Measurements from ENCODE around the gene RBM11. TPM values are rescaled to one million over a fixed set of nuclear protein-coding genes. Genes with fewer than 3 reads are reported as not detected.

The RBM11 gene
- polyA plus RNA-seq, 1 donor from 2014 or later, result 2.9 TPM

DNA sequence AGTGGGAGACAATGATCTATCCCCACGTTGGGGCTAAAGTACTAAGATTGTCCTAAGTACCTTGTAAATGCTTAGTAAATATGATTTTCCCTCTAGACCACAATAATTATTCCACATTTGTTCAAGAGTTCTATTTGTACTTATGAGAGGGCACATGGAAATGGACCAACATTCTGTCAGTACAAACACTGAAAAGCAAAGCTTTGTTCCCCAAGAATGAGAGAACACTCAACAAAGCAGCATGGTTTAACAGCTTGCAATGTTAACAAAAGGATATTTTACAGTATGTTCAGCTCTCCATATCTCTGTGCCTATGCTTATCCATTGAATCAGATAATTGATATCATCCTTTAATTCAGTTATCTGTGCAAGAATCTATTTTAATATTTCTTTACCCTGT lies 35.4 kb downstream of the RBM11 start:
- Mint-ChIP-seq H3K27me3 (peaks cover 5% of the 10 kb centered on the region), H3K4me1 (peaks cover 0 to 5% (median 4%) of the 10 kb centered on the region in 3 donors), H3K27ac (no peak overlapping the region), H3K9me3 (peaks cover 0 to 7% (median 3%) of the 10 kb centered on the region in 3 donors), H3K36me3 (peaks cover 4% of the 10 kb centered on the region), H3K4me3 (no peak overlapping the region)

DNA sequence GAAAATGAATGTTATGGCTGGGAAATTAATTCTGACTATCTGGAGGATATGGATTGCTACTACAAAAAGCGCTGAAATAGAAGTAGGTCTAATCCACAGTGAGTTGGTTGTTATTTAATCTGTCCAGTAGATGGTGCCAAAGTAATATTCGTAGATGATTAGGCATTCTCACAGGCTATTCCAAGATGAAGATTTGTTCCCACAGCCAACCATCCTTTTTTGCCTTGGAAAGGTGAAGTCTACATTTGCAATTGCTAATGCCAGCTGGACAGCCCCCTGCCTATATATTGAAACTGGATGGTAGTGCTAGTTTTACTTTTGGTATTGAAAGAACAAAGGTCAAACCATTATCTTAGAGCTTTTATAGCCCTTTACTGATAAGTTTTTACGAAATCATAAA lies 43.8 kb downstream of the RBM11 start:
- Mint-ChIP-seq H3K36me3 (no peaks in the 10 kb centered on the region), H3K9me3 (no peaks in the 10 kb centered on the region), H3K4me1 (no peaks in the 10 kb centered on the region), H3K4me3 (no peak overlapping the region), H3K27ac (no peak overlapping the region), H3K27me3 (no peaks in the 10 kb centered on the region)

- Mint-ChIP-seq H3K4me3 (no peak overlapping the region), H3K27me3 (no peaks in the 10 kb centered on the region), H3K27ac (no peak overlapping the region), H3K4me1 (no peaks in the 10 kb centered on the region), H3K36me3 (no peaks in the 10 kb centered on the region), H3K9me3 (no peaks in the 10 kb centered on the region)
Observed at GRCh38 chr21:14260174-14260764, 44.3 kb downstream of the RBM11 start.

GRCh38 chr21:14262039-14262438 lies 46.1 kb downstream of the RBM11 start:
- Mint-ChIP-seq H3K4me1 (no peaks in the 10 kb centered on the region), H3K27me3 (no peaks in the 10 kb centered on the region), H3K27ac (no peak overlapping the region), H3K4me3 (no peak overlapping the region), H3K9me3 (no peaks in the 10 kb centered on the region), H3K36me3 (no peaks in the 10 kb centered on the region)

GRCh38 chr21:14263879-14264278 lies 47.9 kb downstream of the RBM11 start:
- H3K27me3 Mint-ChIP-seq, result peaks cover 2% of the 10 kb centered on the region
- H3K36me3 Mint-ChIP-seq, result no peaks in the 10 kb centered on the region
- H3K4me3 Mint-ChIP-seq, result no peak overlapping the region
- no peaks in the 10 kb centered on the region for H3K4me1 Mint-ChIP-seq
- no peaks in the 10 kb centered on the region for H3K9me3 Mint-ChIP-seq
- no peak overlapping the region for H3K27ac Mint-ChIP-seq

DNA sequence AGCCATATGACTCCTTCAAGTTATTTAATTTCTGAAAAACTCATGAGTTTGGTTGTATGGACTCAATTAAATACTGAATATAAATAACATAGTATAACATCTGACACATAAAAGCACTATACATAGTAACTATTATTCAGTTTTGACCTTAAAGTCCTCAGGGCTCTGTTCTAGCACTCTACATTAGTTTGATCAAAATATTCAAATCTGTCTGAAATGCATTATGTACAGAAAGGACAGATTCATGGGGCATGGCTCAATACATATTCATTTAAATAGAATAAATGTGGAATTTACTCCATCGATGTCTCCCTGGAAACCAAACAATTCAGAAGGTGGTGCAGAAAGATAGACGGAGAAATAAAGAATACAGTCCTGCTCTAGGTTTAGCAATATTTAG lies 49.1 kb downstream of the RBM11 start:
- H3K9me3 Mint-ChIP-seq, result no peaks in the 10 kb centered on the region
- H3K27me3 Mint-ChIP-seq, result peaks cover 2% of the 10 kb centered on the region
- no peak overlapping the region for H3K4me3 Mint-ChIP-seq
- H3K27ac Mint-ChIP-seq, result no peak overlapping the region
- H3K4me1 Mint-ChIP-seq, result no peaks in the 10 kb centered on the region
- peaks cover 2% of the 10 kb centered on the region for H3K36me3 Mint-ChIP-seq

GRCh38 chr21:14267076-14267475 lies 51.1 kb downstream of the RBM11 start:
- H3K36me3 Mint-ChIP-seq, result peaks cover 2% of the 10 kb centered on the region
- peaks cover 2% of the 10 kb centered on the region for H3K27me3 Mint-ChIP-seq
- no peak overlapping the region for H3K4me3 Mint-ChIP-seq
- H3K4me1 Mint-ChIP-seq, result no peaks in the 10 kb centered on the region
- no peaks in the 10 kb centered on the region for H3K9me3 Mint-ChIP-seq
- H3K27ac Mint-ChIP-seq, result no peak overlapping the region

- Mint-ChIP-seq H3K4me3 (no peak overlapping the region), H3K9me3 (no peaks in the 10 kb centered on the region), H3K27me3 (peaks cover 10% of the 10 kb centered on the region)
Observed at GRCh38 chr21:14270631-14271030, 54.7 kb downstream of the RBM11 start.

DNA sequence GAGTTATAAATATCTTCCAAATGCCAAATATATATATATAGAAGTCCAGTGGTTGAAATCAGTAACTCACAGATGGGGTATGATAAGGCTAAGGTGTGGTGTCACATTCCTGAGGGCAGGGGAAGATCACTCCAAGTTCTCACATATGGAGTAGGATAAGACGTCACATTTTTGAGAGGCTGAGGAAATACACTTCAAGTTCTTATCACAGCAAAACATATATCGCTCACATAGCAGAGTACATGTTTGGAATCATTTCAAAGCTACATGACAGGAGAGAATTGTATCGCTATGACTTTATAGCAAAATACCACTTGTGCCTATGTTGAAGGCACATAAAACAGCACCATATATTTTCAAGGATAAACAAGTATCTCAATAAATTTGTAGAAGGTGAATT lies 55.1 kb downstream of the RBM11 start:
- Mint-ChIP-seq H3K27ac (no peak overlapping the region), H3K36me3 (peaks cover 2% of the 10 kb centered on the region), H3K27me3 (peaks cover 10% of the 10 kb centered on the region), H3K4me1 (no peaks in the 10 kb centered on the region), H3K4me3 (no peak overlapping the region), H3K9me3 (no peaks in the 10 kb centered on the region)

More at GRCh38 chr21:14270631-14271030, 54.7 kb downstream of the RBM11 start:
- peaks cover 2% of the 10 kb centered on the region for H3K36me3 Mint-ChIP-seq
- H3K27ac Mint-ChIP-seq, result no peak overlapping the region
- no peaks in the 10 kb centered on the region for H3K4me1 Mint-ChIP-seq

DNA sequence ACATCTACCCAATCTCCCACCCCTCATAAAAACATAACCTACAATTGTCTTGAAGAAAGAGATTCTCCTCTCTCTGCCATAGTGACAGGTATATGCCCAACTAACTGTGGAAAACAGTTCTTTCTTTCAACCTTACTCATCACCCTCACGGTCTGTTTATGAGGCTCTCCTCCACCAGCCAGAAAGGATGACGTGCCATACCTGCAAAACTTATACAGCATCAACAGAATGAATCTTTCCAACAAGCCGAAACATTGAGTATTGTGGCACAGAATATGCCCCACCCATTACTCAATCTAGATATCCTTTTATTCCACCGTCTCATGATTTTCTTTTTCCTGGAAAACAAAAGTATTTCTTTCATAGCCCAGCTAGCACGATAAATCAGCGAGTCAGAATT lies 55.7 kb downstream of the RBM11 start:
- H3K27me3 Mint-ChIP-seq, result peaks cover 10% of the 10 kb centered on the region
- no peaks in the 10 kb centered on the region for H3K4me1 Mint-ChIP-seq
- no peak overlapping the region for H3K4me3 Mint-ChIP-seq
- no peak overlapping the region for H3K27ac Mint-ChIP-seq
- no peaks in the 10 kb centered on the region for H3K9me3 Mint-ChIP-seq
- H3K36me3 Mint-ChIP-seq, result peaks cover 2% of the 10 kb centered on the region

- H3K27me3 Mint-ChIP-seq, result peaks cover 12% of the 10 kb centered on the region
- no peak overlapping the region for H3K4me3 Mint-ChIP-seq
- no peaks in the 10 kb centered on the region for H3K4me1 Mint-ChIP-seq
- H3K27ac Mint-ChIP-seq, result no peak overlapping the region
- H3K36me3 Mint-ChIP-seq, result peaks cover 2% of the 10 kb centered on the region
- no peaks in the 10 kb centered on the region for H3K9me3 Mint-ChIP-seq
Observed at GRCh38 chr21:14273736-14274538, 58.0 kb downstream of the RBM11 start.

DNA sequence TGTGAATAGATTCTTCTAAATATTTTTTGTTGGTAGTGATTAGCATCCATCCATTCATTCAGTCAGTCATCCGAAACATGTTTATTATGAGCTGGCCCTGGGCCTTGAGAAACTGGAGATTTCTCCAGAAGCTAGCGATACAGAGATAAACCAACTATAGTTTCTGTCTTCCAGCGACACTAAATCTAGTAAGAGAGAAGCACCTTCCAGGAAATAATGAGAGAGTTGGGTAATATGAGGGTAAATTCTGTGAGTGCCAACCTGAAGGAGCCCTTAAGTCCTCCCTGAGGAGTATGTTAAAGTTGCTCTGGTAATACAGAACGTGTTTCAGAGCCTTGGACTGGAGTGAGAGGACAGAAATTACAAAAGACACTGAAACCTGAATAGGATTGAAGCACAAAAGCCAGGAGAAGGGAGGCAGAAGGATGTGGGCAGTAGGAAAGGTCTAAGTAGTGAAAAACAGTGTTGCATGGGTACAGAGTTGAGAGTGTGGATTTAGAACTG lies 59.8 kb downstream of the RBM11 start:
- no peaks in the 10 kb centered on the region for H3K36me3 Mint-ChIP-seq
- H3K9me3 Mint-ChIP-seq, result no peaks in the 10 kb centered on the region
- H3K27ac Mint-ChIP-seq, result no peak overlapping the region
- no peak overlapping the region for H3K4me3 Mint-ChIP-seq
- H3K4me1 Mint-ChIP-seq, result no peaks in the 10 kb centered on the region
- H3K27me3 Mint-ChIP-seq, result peaks cover 13% of the 10 kb centered on the region

Other genes with a start within 250 kb of the RBM11 start
- gene LIPI, start 5.2 kb upstream of the RBM11 start, polyA plus RNA-seq, result not detected
- gene HSPA13, start 167.0 kb downstream of the RBM11 start, polyA plus RNA-seq, result 10.8 TPM

Measured in IgD-negative memory B cell (primary cell).